NCI-H2196 treated with DMSO at 0.1 percent for 48 hours (cell line): ENCODE results near the gene HYCC2.
"Not testable (repeated sequence)": the region's sequence is repeated elsewhere in the genome, so short reads cannot be mapped to it uniquely, and the experiment has no call there.

Experiments
- DNase-seq: peaks from one replicate; lab custom pipeline; 2025; ENCODE audit not compliant: unreplicated experiment; lab: John Stamatoyannopoulos, UW

Gene HYCC2

GRCh38 chr2:201071479-201072200, at the start of gene HYCC2, which contains the start of gene NDUFB3:
Gene HYCC2 (minus strand): TSS chr2:201071671. CDS start chr2:201024009, 47,662 bp downstream.
Gene NDUFB3 (plus strand): TSS chr2:201072001. CDS start chr2:201078883, 6,882 bp downstream.
- DNase-seq, result peak; percentile 80

GRCh38 chr2:201118961-201119854, 47.7 kb upstream of the HYCC2 start:
- DNase-seq, result no peak

GRCh38 chr2:201118121-201118960, 46.9 kb upstream of the HYCC2 start:
- DNase-seq, result no peak

- DNase-seq, result not testable (repeated sequence)
Measured at GRCh38 chr2:201117735-201118094, 46.2 kb upstream of the HYCC2 start.

- DNase-seq, result peak; percentile 42
Measured at GRCh38 chr2:201116959-201117734, 45.7 kb upstream of the HYCC2 start.

- peak; percentile 16 for DNase-seq
Measured at GRCh38 chr2:201116115-201116958, 44.9 kb upstream of the HYCC2 start, which contains the start of gene CFLAR. Gene CFLAR (plus strand): TSS chr2:201116164. CDS start chr2:201129866, 13,702 bp downstream.

- DNase-seq, result no peak
Measured at GRCh38 chr2:201114846-201115245, 43.4 kb upstream of the HYCC2 start.

- DNase-seq, result no peak
Measured at GRCh38 chr2:201114350-201114749, 42.9 kb upstream of the HYCC2 start.

- DNase-seq, result no peak
Measured at GRCh38 chr2:201111096-201111495, 39.6 kb upstream of the HYCC2 start.

GRCh38 chr2:201110615-201111014, 39.1 kb upstream of the HYCC2 start:
- no peak for DNase-seq

- DNase-seq, result no peak
Measured at GRCh38 chr2:201109186-201109585, 37.7 kb upstream of the HYCC2 start.

GRCh38 chr2:201108341-201108740, 36.9 kb upstream of the HYCC2 start:
- no peak for DNase-seq

GRCh38 chr2:201107624-201108023, 36.2 kb upstream of the HYCC2 start:
- DNase-seq, result no peak

GRCh38 chr2:201105759-201106158, 34.3 kb upstream of the HYCC2 start:
- DNase-seq, result no peak

GRCh38 chr2:201100497-201100896, 29.0 kb upstream of the HYCC2 start:
- no peak for DNase-seq

- DNase-seq, result no peak
Measured at GRCh38 chr2:201093573-201093972, 22.1 kb upstream of the HYCC2 start.

GRCh38 chr2:201090574-201090973, 19.1 kb upstream of the HYCC2 start:
- DNase-seq, result no peak

- no peak for DNase-seq
Measured at GRCh38 chr2:201084863-201085262, 13.4 kb upstream of the HYCC2 start.

GRCh38 chr2:201074996-201075395, 3.5 kb upstream of the HYCC2 start:
- DNase-seq, result no peak
